Measurements from ENCODE around the gene ADGRD1. TPM values are rescaled to one million over a fixed set of nuclear protein-coding genes. Genes with fewer than 3 reads are reported as not detected.

The ADGRD1 gene
- total and polyA plus RNA-seq, 2 of the 8 experiments (the other 6 are each of a cell fraction or from before 2014, with no cell fraction given), result 0.36 to 0.48 TPM

DNA sequence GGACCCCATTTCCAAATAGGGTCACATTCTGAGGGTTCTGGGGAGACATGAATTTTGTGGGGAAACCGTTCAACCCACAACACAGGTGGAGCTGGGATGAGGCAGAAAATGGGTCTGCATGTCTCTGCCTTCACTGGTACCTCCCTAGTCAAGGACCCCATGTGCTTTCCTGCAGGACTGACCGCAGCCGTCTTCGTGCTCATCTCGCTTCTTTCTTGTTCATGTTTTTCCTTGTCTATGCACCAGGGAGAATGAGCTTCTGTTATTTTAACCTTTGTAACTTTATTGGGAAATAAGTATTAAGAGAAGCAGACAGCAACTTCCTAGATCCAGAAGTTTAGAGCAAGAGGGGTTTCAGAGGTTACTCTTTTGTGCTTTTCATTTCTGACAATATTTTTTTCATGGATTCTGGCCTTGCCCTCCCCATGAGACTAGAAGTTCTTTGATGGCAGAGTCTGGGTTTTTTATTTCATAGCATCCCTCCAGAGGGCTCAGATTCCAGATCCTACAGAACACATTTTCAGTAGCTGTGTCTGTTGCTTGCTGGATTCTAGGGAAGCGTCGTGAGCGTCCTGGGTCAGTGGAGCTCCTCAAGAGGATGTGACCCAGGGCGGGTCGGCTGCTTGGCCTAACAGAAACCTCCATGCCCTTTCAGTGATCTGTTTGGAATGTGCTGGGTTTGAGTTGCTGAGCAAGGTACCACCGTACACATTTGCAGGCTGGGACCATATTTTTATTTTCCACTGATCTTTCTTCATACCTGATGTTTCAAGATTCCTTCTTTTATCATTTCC, 104.2 kb downstream of the ADGRD1 start (continued):
- no peak for TF ChIP-seq YY1 (IDR thresholded peaks at IDR 0.05; ENCODE audit: low read depth, low read length)
- TF ChIP-seq HDAC6 (IDR thresholded peaks at IDR 0.05; ENCODE audit: low read depth, low read length), result no peak
- no peak for TF ChIP-seq SP4 (IDR thresholded peaks at IDR 0.05; ENCODE audit: low read length)
- no peak for TF ChIP-seq RFX5 (IDR thresholded peaks at IDR 0.05; ENCODE audit: borderline replicate concordance, low read depth, low read length)
- no peak for TF ChIP-seq TBP (IDR thresholded peaks at IDR 0.05; ENCODE audit: low read depth, low read length)
- TF ChIP-seq RBBP5 (IDR thresholded peaks at IDR 0.05; ENCODE audit: borderline replicate concordance, low read depth, low read length), result no peak
- TF ChIP-seq JUND (IDR thresholded peaks at IDR 0.05; ENCODE audit: low read length), result no peak

All from H1 (cell line).